ENCODE results near the gene CUX1. TPM values are rescaled to one million over a fixed set of nuclear protein-coding genes. Genes with fewer than 3 reads are reported as not detected.

Gene CUX1
- total RNA-seq, 1 donor from 2014 or later: 40.5 TPM

- Histone ChIP-seq H3K4me3 (ENCODE audit: low read depth, low read length) (no peak overlapping the region), H3K36me3 (ENCODE audit: control insufficient read depth, insufficient read depth, low read length) (peaks cover 8% of the 10 kb centered on the region), H3K27me3 (ENCODE audit: control insufficient read depth, insufficient read depth, low read length) (no peaks in the 10 kb centered on the region)
- no peak for DNase-seq (ENCODE audit: low read depth)
- no peak for FAIRE-seq
- no peak for TF ChIP-seq CTCF (IDR thresholded peaks at IDR 0.05; ENCODE audit: insufficient read depth, low read length, severe bottlenecking)
These were observed 293.9 kb downstream of the CUX1 start for GRCh38 chr7:102111061-102112041.

- Histone ChIP-seq H3K4me3 (ENCODE audit: low read depth, low read length) (no peak overlapping the region), H3K27me3 (ENCODE audit: control insufficient read depth, insufficient read depth, low read length) (no peaks in the 10 kb centered on the region), H3K36me3 (ENCODE audit: control insufficient read depth, insufficient read depth, low read length) (peaks cover 8% of the 10 kb centered on the region)
- FAIRE-seq (no peak), DNase-seq (ENCODE audit: low read depth) (no peak)
- TF ChIP-seq CTCF (IDR thresholded peaks at IDR 0.05; ENCODE audit: insufficient read depth, low read length, severe bottlenecking): no peak
These were observed 297.8 kb downstream of the CUX1 start for GRCh38 chr7:102115181-102115580.

- no peaks in the 10 kb centered on the region for H3K27me3 ChIP-seq (ENCODE audit: control insufficient read depth, insufficient read depth, low read length)
- no peak for FAIRE-seq
- peaks cover 8% of the 10 kb centered on the region for H3K36me3 ChIP-seq (ENCODE audit: control insufficient read depth, insufficient read depth, low read length)
- H3K4me3 ChIP-seq (ENCODE audit: low read depth, low read length): no peak overlapping the region
- TF ChIP-seq CTCF (IDR thresholded peaks at IDR 0.05; ENCODE audit: insufficient read depth, low read length, severe bottlenecking): no peak
- DNase-seq (ENCODE audit: low read depth): no peak
These were observed 298.5 kb downstream of the CUX1 start for GRCh38 chr7:102115931-102116330.

GRCh38 chr7:102117743-102118142, 300.3 kb downstream of the CUX1 start:
- no peak for FAIRE-seq
- Histone ChIP-seq H3K36me3 (ENCODE audit: control insufficient read depth, insufficient read depth, low read length) (peaks cover 5% of the 10 kb centered on the region), H3K4me3 (ENCODE audit: low read depth, low read length) (no peak overlapping the region), H3K27me3 (ENCODE audit: control insufficient read depth, insufficient read depth, low read length) (no peaks in the 10 kb centered on the region)
- TF ChIP-seq CTCF (IDR thresholded peaks at IDR 0.05; ENCODE audit: insufficient read depth, low read length, severe bottlenecking): no peak
- DNase-seq (ENCODE audit: low read depth): no peak

- FAIRE-seq: no peak
- no peak for DNase-seq (ENCODE audit: low read depth)
- H3K27me3 ChIP-seq (ENCODE audit: control insufficient read depth, insufficient read depth, low read length): no peaks in the 10 kb centered on the region
- TF ChIP-seq CTCF (IDR thresholded peaks at IDR 0.05; ENCODE audit: insufficient read depth, low read length, severe bottlenecking): no peak
- H3K4me3 ChIP-seq (ENCODE audit: low read depth, low read length): no peak overlapping the region
- H3K36me3 ChIP-seq (ENCODE audit: control insufficient read depth, insufficient read depth, low read length): peaks cover 5% of the 10 kb centered on the region
These were observed 301.8 kb downstream of the CUX1 start for GRCh38 chr7:102119213-102119651.
